Stomach (tissue), 4 donors: ENCODE measurements around the gene PTGS1.

Source experiments
- EP300 ChIP-seq: sonication (generic); formaldehyde crosslinking; IDR thresholded peaks from one replicate; pipeline ENCODE4 v1.6.1; 2017; ENCODE audit warnings: antibody characterized with exemption
- POLR2AphosphoS5 ChIP-seq, 3 donors: sonication (generic); formaldehyde crosslinking; IDR thresholded peaks; one replicate each; pipeline ENCODE4 v1.6.1; 2016; ENCODE audit warnings: antibody characterized with exemption in 3 of 3

GRCh38 chr9:122387536-122387935 lies 16.7 kb downstream of the PTGS1 start:
- TF ChIP-seq EP300 (no peak), POLR2AphosphoS5 (IDR thresholded peaks at IDR 0.05) (no peak)
